Measurements from ENCODE around the gene UNC13D. TPM values are rescaled to one million over a fixed set of nuclear protein-coding genes. Genes with fewer than 3 reads are reported as not detected.
A peak's percentile ranks its signal among the peaks of the same experiment; 100 is the strongest.
"Not testable (repeated sequence)": the region's sequence is repeated elsewhere in the genome, so short reads cannot be mapped to it uniquely, and the experiment has no call there.

UNC13D gene
- total RNA-seq, 4 donors from 2014 or later, result 3.2 to 27.1 (median 8.2) TPM

DNA sequence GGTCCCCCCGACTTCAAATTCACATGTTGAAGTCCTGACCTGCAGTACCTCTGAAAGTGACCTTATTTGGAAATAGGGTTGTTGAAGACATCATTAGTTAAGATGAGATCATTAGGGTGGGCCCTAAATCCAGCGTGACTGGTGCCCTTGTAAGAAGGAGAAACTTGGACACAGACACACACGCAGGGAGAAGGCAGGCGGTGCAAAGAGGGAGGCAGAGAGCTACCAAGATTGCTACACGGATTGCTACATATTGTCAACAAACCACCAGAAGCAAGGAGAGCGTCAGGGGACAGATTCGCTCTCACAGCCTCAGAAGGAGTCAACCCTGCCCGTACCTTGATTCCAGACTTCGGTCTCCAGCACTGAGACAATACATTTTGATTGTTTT, 17.7 kb upstream of the UNC13D start:
- TF ChIP-seq, protein P1, sequence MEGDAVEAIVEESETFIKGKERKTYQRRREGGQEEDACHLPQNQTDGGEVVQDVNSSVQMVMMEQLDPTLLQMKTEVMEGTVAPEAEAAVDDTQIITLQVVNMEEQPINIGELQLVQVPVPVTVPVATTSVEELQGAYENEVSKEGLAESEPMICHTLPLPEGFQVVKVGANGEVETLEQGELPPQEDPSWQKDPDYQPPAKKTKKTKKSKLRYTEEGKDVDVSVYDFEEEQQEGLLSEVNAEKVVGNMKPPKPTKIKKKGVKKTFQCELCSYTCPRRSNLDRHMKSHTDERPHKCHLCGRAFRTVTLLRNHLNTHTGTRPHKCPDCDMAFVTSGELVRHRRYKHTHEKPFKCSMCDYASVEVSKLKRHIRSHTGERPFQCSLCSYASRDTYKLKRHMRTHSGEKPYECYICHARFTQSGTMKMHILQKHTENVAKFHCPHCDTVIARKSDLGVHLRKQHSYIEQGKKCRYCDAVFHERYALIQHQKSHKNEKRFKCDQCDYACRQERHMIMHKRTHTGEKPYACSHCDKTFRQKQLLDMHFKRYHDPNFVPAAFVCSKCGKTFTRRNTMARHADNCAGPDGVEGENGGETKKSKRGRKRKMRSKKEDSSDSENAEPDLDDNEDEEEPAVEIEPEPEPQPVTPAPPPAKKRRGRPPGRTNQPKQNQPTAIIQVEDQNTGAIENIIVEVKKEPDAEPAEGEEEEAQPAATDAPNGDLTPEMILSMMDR (IDR thresholded peaks at IDR 0.05), result no peak
- ATAC-seq (ENCODE audit: low FRiP score) (no peak), DNase-seq (ENCODE audit: low spot score) (no peak)

- not testable (repeated sequence) for DNase-seq (ENCODE audit: low spot score); ATAC-seq (ENCODE audit: low FRiP score)
These were observed 15.2 kb upstream of the UNC13D start for GRCh38 chr17:75859358-75859757.

GRCh38 chr17:75856062-75856756, 12.0 kb upstream of the UNC13D start:
- peak; percentile 2 for ATAC-seq (ENCODE audit: low FRiP score)
- TF ChIP-seq, protein P1 (IDR thresholded peaks at IDR 0.05), result no peak
- DNase-seq (ENCODE audit: low spot score), result no peak

DNA sequence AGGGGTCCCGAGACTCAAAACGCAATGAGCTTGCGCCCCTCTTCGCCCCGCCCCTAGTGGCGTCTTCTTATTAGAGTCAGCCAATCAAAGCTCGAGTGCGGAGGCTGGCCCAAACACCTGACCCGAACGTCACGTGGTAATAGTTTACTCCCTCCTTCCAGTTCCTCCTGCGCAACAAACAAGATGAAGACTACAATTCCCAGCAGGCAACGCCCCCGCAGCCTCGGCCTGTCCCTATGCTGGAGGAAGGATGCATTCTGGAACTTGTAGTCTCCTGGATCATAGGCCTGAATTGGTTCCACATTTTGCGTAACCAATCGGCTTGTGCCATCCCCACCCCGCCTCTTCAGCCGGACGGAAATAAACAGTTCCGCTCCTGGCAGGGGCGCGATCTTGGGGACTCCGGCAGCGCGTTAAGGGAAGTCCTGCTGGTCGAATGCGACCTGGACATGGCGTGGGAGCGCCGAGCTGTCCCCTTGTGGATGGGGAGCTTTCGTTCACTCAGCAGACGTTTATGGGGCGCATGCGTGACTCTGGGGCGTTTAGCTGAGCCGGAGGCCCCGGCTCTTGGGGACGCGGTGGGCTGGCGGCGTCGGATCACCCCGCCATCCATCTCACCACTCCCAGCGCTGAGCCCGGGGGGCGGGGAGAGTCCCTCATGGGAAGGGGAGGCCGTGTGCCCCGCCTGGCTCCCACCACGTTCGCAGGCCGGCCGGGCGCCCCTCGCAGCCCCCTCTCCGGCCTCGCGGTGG, 11.3 kb upstream of the UNC13D start, which contains the start of gene WBP2:
Gene WBP2, minus strand, starts transcription at position 26 of the 752 bp plus-strand sequence. CDS start 38 bp downstream, outside the sequence.
- peak; percentile 96 for ATAC-seq (ENCODE audit: low FRiP score)
- DNase-seq (ENCODE audit: low spot score), result peak; percentile 96
- TF ChIP-seq, protein P1 (IDR thresholded peaks at IDR 0.05), result no peak

GRCh38 chr17:75854881-75855309, 10.7 kb upstream of the UNC13D start:
- no peak for DNase-seq (ENCODE audit: low spot score)
- TF ChIP-seq, protein P1 (IDR thresholded peaks at IDR 0.05), result no peak

GRCh38 chr17:75854101-75854748, 10.0 kb upstream of the UNC13D start:
- DNase-seq (ENCODE audit: low spot score), result no peak
- TF ChIP-seq, protein P1 (IDR thresholded peaks at IDR 0.05), result no peak
- ATAC-seq (ENCODE audit: low FRiP score), result peak; percentile 32

More at GRCh38 chr17:75854881-75855309, 10.7 kb upstream of the UNC13D start:
- ATAC-seq (ENCODE audit: low FRiP score), result peak; percentile 27

DNA sequence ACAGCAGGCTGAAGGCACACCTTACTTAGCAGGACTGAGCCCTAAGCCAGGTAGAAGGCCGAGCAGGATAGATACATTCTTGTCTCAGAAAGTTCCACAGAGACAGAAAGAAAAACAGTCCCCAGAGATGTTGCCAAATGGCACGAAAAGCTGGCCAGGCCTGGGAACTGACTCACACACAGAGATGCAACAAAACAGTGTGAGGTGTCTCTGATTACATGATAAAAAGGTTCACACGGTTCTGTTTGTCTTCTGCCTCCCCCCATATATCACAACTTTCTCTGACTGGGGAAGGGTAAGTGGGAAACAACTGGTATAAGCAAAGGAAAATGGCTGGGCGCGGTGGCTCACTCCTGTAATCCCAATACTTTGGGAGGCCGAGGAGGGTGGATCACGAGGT, 9.2 kb upstream of the UNC13D start:
- ATAC-seq (ENCODE audit: low FRiP score), result no peak
- TF ChIP-seq, protein P1 (IDR thresholded peaks at IDR 0.05), result no peak
- no peak for DNase-seq (ENCODE audit: low spot score)

DNA sequence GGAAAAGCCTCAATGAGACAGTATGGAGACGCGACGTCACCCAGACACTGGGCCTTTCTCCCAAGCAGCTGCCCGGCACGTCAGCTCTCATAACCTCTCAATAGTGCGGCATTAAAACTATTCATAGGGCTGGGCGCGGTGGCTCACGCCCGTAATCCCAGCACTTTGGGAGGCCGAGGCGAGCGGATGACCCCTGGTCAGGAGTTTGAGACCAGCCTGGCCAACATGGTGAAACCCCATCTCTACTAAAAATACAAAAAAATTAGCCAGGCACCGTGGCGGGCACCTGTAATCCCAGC, 7.4 kb upstream of the UNC13D start:
- not testable (repeated sequence) for ATAC-seq (ENCODE audit: low FRiP score); DNase-seq (ENCODE audit: low spot score)
